RWPE2 (cell line): ENCODE measurements around the gene EML1.

Source experiments
- ATAC-seq: fragments of 200-7000 bp; cut with Tn5 transposase; 3 replicates; pipeline ENCODE4 v1.9.1; 2021; ENCODE audit warnings: low read depth
- DNase-seq: peaks from one replicate; pipeline ENCODE4 v3.0.0-alpha.2; 2020; ENCODE audit warnings: low spot score
- H3K27ac ChIP-seq: fragments of 450-650 bp; 2 replicates; pipeline ENCODE4 v1.5.1; 2017; ENCODE audit warnings: mild to moderate bottlenecking; ENCODE audit not compliant: poor library complexity, severe bottlenecking
- H3K27me3 ChIP-seq: fragments of 250-450 bp; sonication (Bioruptor Pico); 2 replicates; pipeline ENCODE4 v1.5.1; 2021; ENCODE audit warnings: mild to moderate bottlenecking, moderate library complexity; ENCODE audit not compliant: insufficient read depth, poor library complexity, severe bottlenecking
- H3K36me3 ChIP-seq: fragments of 250-450 bp; sonication (Bioruptor Pico); 2 replicates; pipeline ENCODE4 v1.5.1; 2020; ENCODE audit warnings: low read depth, mild to moderate bottlenecking, moderate library complexity
- H3K4me1 ChIP-seq: fragments of 250-450 bp; sonication (Bioruptor Pico); 2 replicates; pipeline ENCODE4 v1.5.1; 2021; ENCODE audit warnings: mild to moderate bottlenecking, moderate library complexity; ENCODE audit not compliant: insufficient read depth, poor library complexity, severe bottlenecking
- H3K4me3 ChIP-seq: fragments of 250-450 bp; sonication (Bioruptor Pico); 2 replicates; pipeline ENCODE4 v1.5.1; 2021; ENCODE audit warnings: mild to moderate bottlenecking, moderate library complexity; ENCODE audit not compliant: severe bottlenecking
- H3K9me3 ChIP-seq: fragments of 250-450 bp; sonication (Bioruptor Pico); 2 replicates; pipeline ENCODE4 v1.5.1; 2021; ENCODE audit warnings: mild to moderate bottlenecking, moderate library complexity; ENCODE audit not compliant: severe bottlenecking
- TF ChIP-seq, protein P1 (sequence below): fragments of 450-650 bp; IDR thresholded peaks from one replicate; pipeline ENCODE4 v1.5.1; 2017; ENCODE audit warnings: mild to moderate bottlenecking, moderate library complexity; ENCODE audit not compliant: poor library complexity, severe bottlenecking

The EML1 gene

DNA sequence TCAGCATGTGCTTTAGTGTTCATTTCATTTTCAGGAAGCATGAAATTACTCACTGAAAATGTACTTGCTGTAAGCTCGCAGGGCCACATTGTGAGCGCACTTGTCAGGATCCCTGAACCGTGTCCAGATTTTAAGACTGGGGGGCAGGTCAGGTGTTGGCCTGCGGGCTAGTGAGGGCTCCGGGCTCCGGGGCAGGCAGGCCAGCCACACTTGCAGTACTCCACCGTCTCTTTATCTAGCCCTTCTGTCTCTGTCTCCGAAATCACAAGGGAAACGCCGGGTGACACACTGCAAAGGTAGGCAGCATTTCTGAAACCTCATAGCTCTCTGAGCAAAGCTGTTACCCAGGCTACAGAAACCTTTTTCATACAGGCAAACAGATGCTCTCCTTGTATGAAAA is 98.7 kb downstream of the EML1 start:
- no peak for ATAC-seq
- no peak overlapping the region for H3K4me3 ChIP-seq
- TF ChIP-seq, protein P1, sequence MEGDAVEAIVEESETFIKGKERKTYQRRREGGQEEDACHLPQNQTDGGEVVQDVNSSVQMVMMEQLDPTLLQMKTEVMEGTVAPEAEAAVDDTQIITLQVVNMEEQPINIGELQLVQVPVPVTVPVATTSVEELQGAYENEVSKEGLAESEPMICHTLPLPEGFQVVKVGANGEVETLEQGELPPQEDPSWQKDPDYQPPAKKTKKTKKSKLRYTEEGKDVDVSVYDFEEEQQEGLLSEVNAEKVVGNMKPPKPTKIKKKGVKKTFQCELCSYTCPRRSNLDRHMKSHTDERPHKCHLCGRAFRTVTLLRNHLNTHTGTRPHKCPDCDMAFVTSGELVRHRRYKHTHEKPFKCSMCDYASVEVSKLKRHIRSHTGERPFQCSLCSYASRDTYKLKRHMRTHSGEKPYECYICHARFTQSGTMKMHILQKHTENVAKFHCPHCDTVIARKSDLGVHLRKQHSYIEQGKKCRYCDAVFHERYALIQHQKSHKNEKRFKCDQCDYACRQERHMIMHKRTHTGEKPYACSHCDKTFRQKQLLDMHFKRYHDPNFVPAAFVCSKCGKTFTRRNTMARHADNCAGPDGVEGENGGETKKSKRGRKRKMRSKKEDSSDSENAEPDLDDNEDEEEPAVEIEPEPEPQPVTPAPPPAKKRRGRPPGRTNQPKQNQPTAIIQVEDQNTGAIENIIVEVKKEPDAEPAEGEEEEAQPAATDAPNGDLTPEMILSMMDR, result no peak
- no peaks in the 10 kb centered on the region for H3K27me3 ChIP-seq
- no peaks in the 10 kb centered on the region for H3K36me3 ChIP-seq
- H3K4me1 ChIP-seq, result no peaks in the 10 kb centered on the region
- no peaks in the 10 kb centered on the region for H3K9me3 ChIP-seq
- DNase-seq, result no peak
- H3K27ac ChIP-seq, result no peak overlapping the region

DNA sequence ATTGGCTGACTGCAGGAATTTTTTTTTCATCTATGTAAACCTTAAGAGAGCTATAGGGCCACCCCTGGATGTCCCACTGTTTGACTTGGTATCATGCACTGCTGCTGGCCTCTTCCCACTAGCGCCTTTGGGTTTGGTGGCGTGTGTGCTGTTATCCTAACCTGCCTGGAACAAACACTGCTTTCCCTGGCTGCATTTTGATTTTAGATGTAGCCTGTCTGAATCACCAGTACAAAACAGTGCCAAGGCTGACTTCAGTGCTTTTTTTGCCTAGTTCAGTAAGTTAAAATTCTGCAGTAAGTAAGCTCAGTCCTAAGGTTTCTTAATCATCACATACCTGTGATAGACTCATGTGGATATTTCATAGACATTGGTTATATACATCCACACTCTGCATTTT is 99.2 kb downstream of the EML1 start:
- Histone ChIP-seq H3K4me1 (no peaks in the 10 kb centered on the region), H3K36me3 (no peaks in the 10 kb centered on the region), H3K27me3 (no peaks in the 10 kb centered on the region), H3K9me3 (no peaks in the 10 kb centered on the region), H3K4me3 (no peak overlapping the region), H3K27ac (no peak overlapping the region)
- DNase-seq (no peak), ATAC-seq (no peak)
- TF ChIP-seq, protein P1, result no peak

DNA sequence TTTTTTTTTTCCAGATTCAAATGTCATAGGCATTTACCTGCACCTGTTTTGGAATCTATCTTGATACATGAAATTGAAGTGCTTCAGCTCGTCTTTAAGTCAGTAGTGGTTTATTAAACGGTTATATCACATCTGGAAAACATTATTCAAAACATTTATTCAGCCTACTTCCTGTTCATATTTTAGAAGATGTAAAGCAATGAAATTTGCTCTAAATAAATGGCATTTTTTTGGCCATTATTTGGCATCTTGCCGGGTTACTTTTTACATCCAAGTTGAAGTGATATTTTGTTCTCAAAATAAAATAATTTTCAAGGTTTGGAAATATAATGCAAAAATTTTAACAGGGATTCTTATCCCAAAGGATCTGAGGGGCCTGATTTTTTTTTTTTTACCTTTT is 103.1 kb downstream of the EML1 start:
- TF ChIP-seq, protein P1, result no peak
- no peaks in the 10 kb centered on the region for H3K4me1 ChIP-seq
- H3K9me3 ChIP-seq, result no peaks in the 10 kb centered on the region
- H3K27me3 ChIP-seq, result no peaks in the 10 kb centered on the region
- no peaks in the 10 kb centered on the region for H3K36me3 ChIP-seq
- no peak overlapping the region for H3K27ac ChIP-seq
- DNase-seq (no peak), ATAC-seq (no peak)
- no peak overlapping the region for H3K4me3 ChIP-seq

DNA sequence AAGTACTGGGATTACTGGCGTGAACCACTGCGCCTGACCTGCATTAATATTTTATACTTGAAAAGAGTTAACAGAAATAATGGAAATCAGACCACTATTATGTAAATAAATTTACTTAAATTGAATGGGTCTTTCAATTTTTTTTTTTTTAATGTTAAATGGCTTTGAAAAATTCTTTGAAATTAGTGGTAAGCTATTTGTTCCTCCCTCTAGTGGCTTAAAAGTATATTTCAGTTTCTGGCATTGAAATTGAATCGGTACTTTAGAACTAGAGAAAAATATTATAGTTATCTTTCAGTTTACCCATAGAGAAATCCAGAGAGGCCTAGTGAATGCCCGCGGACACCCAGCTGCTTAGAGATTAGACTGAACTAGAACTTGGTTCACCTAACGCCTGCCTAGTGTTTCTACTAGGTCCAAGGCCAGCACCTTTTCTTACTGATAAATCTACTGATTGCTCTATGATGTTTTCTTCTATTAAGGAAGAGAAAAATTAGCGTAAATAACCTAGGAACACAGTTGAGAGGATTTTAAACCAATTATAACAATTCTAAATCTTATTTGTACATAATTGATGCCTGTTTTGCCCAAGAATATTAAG is 106.5 kb downstream of the EML1 start:
- H3K4me3 ChIP-seq, result no peak overlapping the region
- ATAC-seq (no peak), DNase-seq (no peak)
- no peaks in the 10 kb centered on the region; the same call in 1 of the 2 replicates for H3K36me3 ChIP-seq
- H3K27me3 ChIP-seq, result no peaks in the 10 kb centered on the region
- H3K9me3 ChIP-seq, result no peaks in the 10 kb centered on the region
- TF ChIP-seq, protein P1, result peak; percentile 86
- H3K27ac ChIP-seq, result no peak overlapping the region
- no peaks in the 10 kb centered on the region for H3K4me1 ChIP-seq

DNA sequence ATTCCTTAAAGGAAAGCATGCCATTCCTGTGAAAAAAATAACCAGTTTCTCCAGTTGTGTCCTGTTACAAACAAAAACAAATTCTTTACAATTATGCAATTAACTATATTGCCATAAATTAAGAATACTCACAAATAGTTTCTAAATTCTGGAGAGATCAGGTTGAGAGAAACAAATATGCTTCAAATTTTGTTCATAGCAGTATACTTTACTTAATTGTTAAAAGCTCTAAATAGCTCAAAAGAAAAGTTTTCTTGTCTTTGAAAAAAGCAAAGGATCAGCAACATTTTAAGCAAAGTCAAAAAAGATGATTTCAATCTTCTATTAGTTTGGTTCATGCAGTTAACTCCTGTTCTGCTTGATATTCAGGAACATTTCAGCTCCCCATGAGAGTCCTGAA is 109.7 kb downstream of the EML1 start:
- Histone ChIP-seq H3K4me3 (no peak overlapping the region), H3K4me1 (no peaks in the 10 kb centered on the region), H3K27me3 (no peaks in the 10 kb centered on the region), H3K9me3 (no peaks in the 10 kb centered on the region), H3K36me3 (no peaks in the 10 kb centered on the region; the same call in 1 of the 2 replicates), H3K27ac (no peak overlapping the region)
- DNase-seq, result no peak
- TF ChIP-seq, protein P1, result no peak
- no peak for ATAC-seq
